WTC11 (cell line): Measurements from ENCODE around the gene RAPGEF5. TPM values are rescaled to one million over a fixed set of nuclear protein-coding genes. Genes with fewer than 3 reads are reported as not detected.

Experiments used
- ATAC-seq: fragments of 200-7000 bp; cut with Tn5 transposase; 2 replicates; pipeline ENCODE4 v1.10.0; 2021; ENCODE audit warnings: mild to moderate bottlenecking, moderate library complexity
- CTCF ChIA-PET: fragments of 300-600 bp; sonication (Branson Sonifier 250); formaldehyde crosslinking; loops from one replicate; lab custom pipeline; 2021; ENCODE audit warnings: antibody characterized with exemption; lab: Charles Lee
- POLR2A ChIA-PET: fragments of 350-600 bp; sonication (Branson Sonifier 250); formaldehyde crosslinking; loops from one replicate; lab custom pipeline; 2021; ENCODE audit warnings: antibody characterized with exemption; lab: Charles Lee
- DNase-seq: peaks from one replicate; pipeline ENCODE4 v3.0.0; 2021; ENCODE audit warnings: low spot score
- H3K27ac Mint-ChIP-seq: 2 replicates; pipeline ENCODE4 v1.8.0; 2021; ENCODE audit warnings: mixed read lengths
- H3K27me3 Mint-ChIP-seq: 2 replicates; pipeline ENCODE4 v1.8.0; 2021; ENCODE audit warnings: low read depth, mild to moderate bottlenecking, moderate library complexity, mixed read lengths
- H3K36me3 Mint-ChIP-seq: 2 replicates; pipeline ENCODE4 v1.8.0; 2021; ENCODE audit warnings: mixed read lengths
- H3K4me1 Mint-ChIP-seq: 2 replicates; pipeline ENCODE4 v1.8.0; 2022; ENCODE audit warnings: mixed read lengths
- H3K4me3 Mint-ChIP-seq: 2 replicates; pipeline ENCODE4 v1.8.0; 2021; ENCODE audit warnings: mild to moderate bottlenecking, moderate library complexity, mixed read lengths
- H3K9me3 Mint-ChIP-seq: 2 replicates; pipeline ENCODE4 v1.8.0; 2021; ENCODE audit warnings: mixed read lengths
- FOXJ3 ChIP-seq: sonication (generic); formaldehyde crosslinking; IDR thresholded peaks from 2 replicates; pipeline ENCODE4 v1.9.0; 2021; ENCODE audit warnings: missing genetic modification reagents, mild to moderate bottlenecking, borderline replicate concordance
- FOXP1 ChIP-seq: sonication (generic); formaldehyde crosslinking; IDR thresholded peaks from 2 replicates; pipeline ENCODE4 v1.8.0; 2022; ENCODE audit warnings: missing genetic modification reagents, mild to moderate bottlenecking, moderate library complexity, borderline replicate concordance
- GABPB1 ChIP-seq: sonication (generic); formaldehyde crosslinking; IDR thresholded peaks from 2 replicates; pipeline ENCODE4 v1.8.1; 2023; ENCODE audit warnings: mild to moderate bottlenecking, missing genetic modification reagents
- HMGA2 ChIP-seq: fragments of 250-450 bp; sonication (Bioruptor Pico); IDR thresholded peaks from 2 replicates; pipeline ENCODE4 v1.4.0; 2021; ENCODE audit warnings: mild to moderate bottlenecking, moderate library complexity
- NR1H2 ChIP-seq: sonication (generic); formaldehyde crosslinking; IDR thresholded peaks from 2 replicates; pipeline ENCODE4 v1.9.0; 2021; ENCODE audit warnings: mild to moderate bottlenecking, moderate library complexity, missing genetic modification reagents
- RORB ChIP-seq: fragments of 250-450 bp; sonication (Bioruptor Pico); IDR thresholded peaks from 2 replicates; pipeline ENCODE4 v1.9.0; 2021; ENCODE audit warnings: mild to moderate bottlenecking
- SMAD4 ChIP-seq: sonication (generic); formaldehyde crosslinking; IDR thresholded peaks from 2 replicates; pipeline ENCODE4 v1.8.0; 2022; ENCODE audit warnings: mild to moderate bottlenecking, missing genetic modification reagents
- STAT6 ChIP-seq: sonication (generic); formaldehyde crosslinking; conservative IDR thresholded peaks from 2 replicates; pipeline ENCODE4 v1.8.1; 2023; ENCODE audit warnings: mild to moderate bottlenecking, low read depth, missing genetic modification reagents, moderate library complexity
- ZBTB21 ChIP-seq: sonication (generic); formaldehyde crosslinking; IDR thresholded peaks from 2 replicates; pipeline ENCODE4 v1.8.1; 2023; ENCODE audit warnings: mild to moderate bottlenecking, missing genetic modification reagents, borderline replicate concordance
- ZNF121 ChIP-seq: sonication (generic); formaldehyde crosslinking; IDR thresholded peaks from 2 replicates; pipeline ENCODE4 v1.8.0; 2023; ENCODE audit warnings: missing genetic modification reagents
- ZNF317 ChIP-seq: sonication (generic); formaldehyde crosslinking; IDR thresholded peaks from 2 replicates; pipeline ENCODE4 v1.8.1; 2023; ENCODE audit warnings: low read depth, mild to moderate bottlenecking, moderate library complexity, missing genetic modification reagents, borderline replicate concordance
- ZNF416 ChIP-seq: fragments of 250-450 bp; sonication (Bioruptor Pico); IDR thresholded peaks from 2 replicates; pipeline ENCODE4 v1.9.0; 2021; ENCODE audit warnings: mild to moderate bottlenecking, inconsistent platforms
- ZNF423 ChIP-seq: fragments of 250-450 bp; sonication (Bioruptor Pico); IDR thresholded peaks from 2 replicates; pipeline ENCODE4 v2.1.2; 2022; ENCODE audit warnings: mild to moderate bottlenecking, moderate library complexity
- ZNF512 ChIP-seq: sonication (generic); formaldehyde crosslinking; IDR thresholded peaks from 2 replicates; pipeline ENCODE4 v1.8.1; 2022; ENCODE audit warnings: missing genetic modification reagents, borderline replicate concordance
- total RNA-seq: library from RNA; stranded (reverse); gene quantifications from 3 replicates; pipeline ENCODE4 v1.2.3, GENCODE V29; 2021
- TF ChIP-seq, protein P1 (sequence below): fragments of 250-450 bp; sonication (Bioruptor Pico); IDR thresholded peaks from 2 replicates; pipeline ENCODE4 v1.9.0; 2021; ENCODE audit warnings: moderate library complexity, mild to moderate bottlenecking, inconsistent platforms, borderline replicate concordance
- TF ChIP-seq, protein P2 (sequence below): sonication (generic); formaldehyde crosslinking; IDR thresholded peaks from 2 replicates; pipeline ENCODE4 v1.8.0; 2022; ENCODE audit warnings: mild to moderate bottlenecking, missing genetic modification reagents
- TF ChIP-seq, protein P3 (sequence below): sonication (generic); formaldehyde crosslinking; IDR thresholded peaks from 2 replicates; pipeline ENCODE4 v1.8.1; 2022; ENCODE audit warnings: low read depth, missing genetic modification reagents, borderline replicate concordance
- TF ChIP-seq, protein P4 (sequence below): sonication (generic); formaldehyde crosslinking; IDR thresholded peaks from 2 replicates; pipeline ENCODE4 v1.8.1; 2023; ENCODE audit warnings: mild to moderate bottlenecking, missing genetic modification reagents, moderate library complexity
- TF ChIP-seq, protein P5 (sequence below): sonication (generic); formaldehyde crosslinking; IDR thresholded peaks from 2 replicates; pipeline ENCODE4 v1.8.0; 2023; ENCODE audit warnings: mild to moderate bottlenecking, missing genetic modification reagents

Gene RAPGEF5
- total RNA-seq, 1 experiment from 2014 or later = 12.3 TPM

GRCh38 chr7:22137466-22137865 lies 219.5 kb downstream of the RAPGEF5 start:
- CTCF ChIA-PET = interaction anchor here (0.7 to 1.2 kb wide), 2 partner anchors 27 to 159 kb away, joined by 3 read pairs; no protein-coding TSS in a partner anchor
- peaks cover 20% of the 10 kb centered on the region for H3K36me3 Mint-ChIP-seq
- H3K9me3 Mint-ChIP-seq = no peaks in the 10 kb centered on the region
- H3K27ac Mint-ChIP-seq = no peak overlapping the region
- TF ChIP-seq HMGA2 (CRISPR knock-in tag) (no peak), ZNF416 (CRISPR knock-in tag) (no peak), ZNF512 (CRISPR knock-in tag) (no peak)
- TF ChIP-seq, all 79 proteins: peak for 0
- Mint-ChIP-seq H3K4me3 (no peak overlapping the region), H3K4me1 (peaks cover 33% of the 10 kb centered on the region), H3K27me3 (no peaks in the 10 kb centered on the region)
- DNase-seq (no peak), ATAC-seq (no peak)
- POLR2A ChIA-PET = no interaction called here

- peaks cover 30% of the 10 kb centered on the region for H3K4me1 Mint-ChIP-seq
- no peaks in the 10 kb centered on the region for H3K9me3 Mint-ChIP-seq
- peaks cover 17% of the 10 kb centered on the region for H3K36me3 Mint-ChIP-seq
- ATAC-seq (no peak), DNase-seq (no peak)
- ChIA-PET CTCF (interaction anchor here (0.7 kb wide), 1 partner anchor 27 kb away, joined by 3 read pairs; no protein-coding TSS in a partner anchor), POLR2A (no interaction called here)
- H3K4me3 Mint-ChIP-seq = no peak overlapping the region
- H3K27me3 Mint-ChIP-seq = no peaks in the 10 kb centered on the region
- no peak overlapping the region for H3K27ac Mint-ChIP-seq
- TF ChIP-seq, protein P1, sequence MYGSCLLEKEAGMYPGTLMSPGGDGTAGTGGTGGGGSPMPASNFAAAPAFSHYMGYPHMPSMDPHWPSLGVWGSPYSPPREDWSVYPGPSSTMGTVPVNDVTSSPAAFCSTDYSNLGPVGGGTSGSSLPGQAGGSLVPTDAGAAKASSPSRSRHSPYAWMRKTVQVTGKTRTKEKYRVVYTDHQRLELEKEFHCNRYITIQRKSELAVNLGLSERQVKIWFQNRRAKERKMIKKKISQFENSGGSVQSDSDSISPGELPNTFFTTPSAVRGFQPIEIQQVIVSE (CRISPR knock-in tag) = no peak
- TF ChIP-seq SMAD4 = no peak
- TF ChIP-seq ZBTB21 (CRISPR knock-in tag) = no peak
- no peak for TF ChIP-seq GABPB1
- TF ChIP-seq STAT6 = no peak
- no peak for TF ChIP-seq FOXP1
- TF ChIP-seq NR1H2 = no peak
- TF ChIP-seq, protein P2, sequence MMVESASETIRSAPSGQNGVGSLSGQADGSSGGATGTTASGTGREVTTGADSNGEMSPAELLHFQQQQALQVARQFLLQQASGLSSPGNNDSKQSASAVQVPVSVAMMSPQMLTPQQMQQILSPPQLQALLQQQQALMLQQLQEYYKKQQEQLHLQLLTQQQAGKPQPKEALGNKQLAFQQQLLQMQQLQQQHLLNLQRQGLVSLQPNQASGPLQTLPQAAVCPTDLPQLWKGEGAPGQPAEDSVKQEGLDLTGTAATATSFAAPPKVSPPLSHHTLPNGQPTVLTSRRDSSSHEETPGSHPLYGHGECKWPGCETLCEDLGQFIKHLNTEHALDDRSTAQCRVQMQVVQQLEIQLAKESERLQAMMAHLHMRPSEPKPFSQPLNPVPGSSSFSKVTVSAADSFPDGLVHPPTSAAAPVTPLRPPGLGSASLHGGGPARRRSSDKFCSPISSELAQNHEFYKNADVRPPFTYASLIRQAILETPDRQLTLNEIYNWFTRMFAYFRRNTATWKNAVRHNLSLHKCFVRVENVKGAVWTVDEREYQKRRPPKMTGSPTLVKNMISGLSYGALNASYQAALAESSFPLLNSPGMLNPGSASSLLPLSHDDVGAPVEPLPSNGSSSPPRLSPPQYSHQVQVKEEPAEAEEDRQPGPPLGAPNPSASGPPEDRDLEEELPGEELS (CRISPR knock-in tag) = no peak
- TF ChIP-seq ZNF512 (CRISPR knock-in tag) = no peak
- no peak for TF ChIP-seq ZNF317 (CRISPR knock-in tag)
- TF ChIP-seq RORB (CRISPR knock-in tag) = no peak
- TF ChIP-seq ZNF121 (CRISPR knock-in tag) = no peak
- TF ChIP-seq, protein P3, sequence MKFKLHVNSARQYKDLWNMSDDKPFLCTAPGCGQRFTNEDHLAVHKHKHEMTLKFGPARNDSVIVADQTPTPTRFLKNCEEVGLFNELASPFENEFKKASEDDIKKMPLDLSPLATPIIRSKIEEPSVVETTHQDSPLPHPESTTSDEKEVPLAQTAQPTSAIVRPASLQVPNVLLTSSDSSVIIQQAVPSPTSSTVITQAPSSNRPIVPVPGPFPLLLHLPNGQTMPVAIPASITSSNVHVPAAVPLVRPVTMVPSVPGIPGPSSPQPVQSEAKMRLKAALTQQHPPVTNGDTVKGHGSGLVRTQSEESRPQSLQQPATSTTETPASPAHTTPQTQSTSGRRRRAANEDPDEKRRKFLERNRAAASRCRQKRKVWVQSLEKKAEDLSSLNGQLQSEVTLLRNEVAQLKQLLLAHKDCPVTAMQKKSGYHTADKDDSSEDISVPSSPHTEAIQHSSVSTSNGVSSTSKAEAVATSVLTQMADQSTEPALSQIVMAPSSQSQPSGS (CRISPR knock-in tag) = no peak
- TF ChIP-seq, protein P4, sequence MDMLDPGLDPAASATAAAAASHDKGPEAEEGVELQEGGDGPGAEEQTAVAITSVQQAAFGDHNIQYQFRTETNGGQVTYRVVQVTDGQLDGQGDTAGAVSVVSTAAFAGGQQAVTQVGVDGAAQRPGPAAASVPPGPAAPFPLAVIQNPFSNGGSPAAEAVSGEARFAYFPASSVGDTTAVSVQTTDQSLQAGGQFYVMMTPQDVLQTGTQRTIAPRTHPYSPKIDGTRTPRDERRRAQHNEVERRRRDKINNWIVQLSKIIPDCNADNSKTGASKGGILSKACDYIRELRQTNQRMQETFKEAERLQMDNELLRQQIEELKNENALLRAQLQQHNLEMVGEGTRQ (CRISPR knock-in tag) = no peak
- no peak for TF ChIP-seq FOXJ3 (CRISPR knock-in tag)
- TF ChIP-seq ZNF423 (CRISPR knock-in tag) = no peak
- TF ChIP-seq, protein P5, sequence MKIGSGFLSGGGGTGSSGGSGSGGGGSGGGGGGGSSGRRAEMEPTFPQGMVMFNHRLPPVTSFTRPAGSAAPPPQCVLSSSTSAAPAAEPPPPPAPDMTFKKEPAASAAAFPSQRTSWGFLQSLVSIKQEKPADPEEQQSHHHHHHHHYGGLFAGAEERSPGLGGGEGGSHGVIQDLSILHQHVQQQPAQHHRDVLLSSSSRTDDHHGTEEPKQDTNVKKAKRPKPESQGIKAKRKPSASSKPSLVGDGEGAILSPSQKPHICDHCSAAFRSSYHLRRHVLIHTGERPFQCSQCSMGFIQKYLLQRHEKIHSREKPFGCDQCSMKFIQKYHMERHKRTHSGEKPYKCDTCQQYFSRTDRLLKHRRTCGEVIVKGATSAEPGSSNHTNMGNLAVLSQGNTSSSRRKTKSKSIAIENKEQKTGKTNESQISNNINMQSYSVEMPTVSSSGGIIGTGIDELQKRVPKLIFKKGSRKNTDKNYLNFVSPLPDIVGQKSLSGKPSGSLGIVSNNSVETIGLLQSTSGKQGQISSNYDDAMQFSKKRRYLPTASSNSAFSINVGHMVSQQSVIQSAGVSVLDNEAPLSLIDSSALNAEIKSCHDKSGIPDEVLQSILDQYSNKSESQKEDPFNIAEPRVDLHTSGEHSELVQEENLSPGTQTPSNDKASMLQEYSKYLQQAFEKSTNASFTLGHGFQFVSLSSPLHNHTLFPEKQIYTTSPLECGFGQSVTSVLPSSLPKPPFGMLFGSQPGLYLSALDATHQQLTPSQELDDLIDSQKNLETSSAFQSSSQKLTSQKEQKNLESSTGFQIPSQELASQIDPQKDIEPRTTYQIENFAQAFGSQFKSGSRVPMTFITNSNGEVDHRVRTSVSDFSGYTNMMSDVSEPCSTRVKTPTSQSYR (CRISPR knock-in tag) = no peak
Measured at GRCh38 chr7:22137026-22137425, 219.9 kb downstream of the RAPGEF5 start.
